ENCODE results near the gene GAB2. TPM values are rescaled to one million over a fixed set of nuclear protein-coding genes. Genes with fewer than 3 reads are reported as not detected.

Gene GAB2
- total RNA-seq, 3 donors from 2014 or later, result 21.5 to 36.1 (median 26.6) TPM

GRCh38 chr11:78189174-78189724 lies 228.4 kb downstream of the GAB2 start:
- DNase-seq (peak in 1 of 3 donors; percentile 54), ATAC-seq (no peak)
- TF ChIP-seq CTCF (IDR thresholded peaks at IDR 0.05), result no peak
- H3K4me1 ChIP-seq (ENCODE audit: low read depth), result peaks cover 14% of the 10 kb centered on the region
- intact Hi-C loops (cut with DNase I, micrococcal nuclease), result no loop called here
- H3K36me3 ChIP-seq (ENCODE audit: low read depth), result no peaks in the 10 kb centered on the region
- H3K4me3 ChIP-seq, result peak overlapping the region; percentile 84
- H3K9me3 ChIP-seq, result no peaks in the 10 kb centered on the region

- peak; percentile 97 for ATAC-seq
- no peak for TF ChIP-seq CTCF (IDR thresholded peaks at IDR 0.05)
- intact Hi-C loops (cut with DNase I, micrococcal nuclease), result no loop called here
- Histone ChIP-seq H3K9me3 (no peaks in the 10 kb centered on the region), H3K4me3 (peak within 1 kb of the TSS; percentile 84), H3K36me3 (ENCODE audit: low read depth) (no peaks in the 10 kb centered on the region), H3K4me1 (ENCODE audit: low read depth) (peaks cover 14% of the 10 kb centered on the region)
- peak; percentile 97 to 99 (median 98) for DNase-seq
Measured at GRCh38 chr11:78188286-78189173, 229.1 kb downstream of the GAB2 start, which contains the start of the genes KCTD21 and USP35. KCTD21 (minus strand) TSS chr11:78188626; CDS start chr11:78174554, 14,072 bp downstream. USP35 (plus strand) TSS chr11:78188919; CDS start chr11:78196246, 7,327 bp downstream.

GRCh38 chr11:78187366-78188285 lies 230.0 kb downstream of the GAB2 start:
- H3K4me1 ChIP-seq (ENCODE audit: low read depth), result peaks cover 14% of the 10 kb centered on the region
- H3K4me3 ChIP-seq, result peak overlapping the region; percentile 84
- DNase-seq (no peak), ATAC-seq (peak; percentile 56)
- H3K36me3 ChIP-seq (ENCODE audit: low read depth), result no peaks in the 10 kb centered on the region
- intact Hi-C loops (cut with DNase I, micrococcal nuclease), result no loop called here
- H3K9me3 ChIP-seq, result no peaks in the 10 kb centered on the region
- TF ChIP-seq CTCF (IDR thresholded peaks at IDR 0.05), result no peak

- Histone ChIP-seq H3K4me3 (no peak overlapping the region), H3K4me1 (ENCODE audit: low read depth) (no peaks in the 10 kb centered on the region), H3K36me3 (ENCODE audit: low read depth) (no peaks in the 10 kb centered on the region), H3K9me3 (no peaks in the 10 kb centered on the region)
- ATAC-seq (no peak), DNase-seq (no peak)
- TF ChIP-seq CTCF (IDR thresholded peaks at IDR 0.05), result no peak
- intact Hi-C loops (cut with DNase I, micrococcal nuclease), result no loop called here
Measured at GRCh38 chr11:78181185-78181584, 236.4 kb downstream of the GAB2 start.

- Histone ChIP-seq H3K4me1 (ENCODE audit: low read depth) (no peaks in the 10 kb centered on the region), H3K9me3 (no peaks in the 10 kb centered on the region), H3K4me3 (no peak overlapping the region), H3K36me3 (ENCODE audit: low read depth) (no peaks in the 10 kb centered on the region)
- TF ChIP-seq CTCF (IDR thresholded peaks at IDR 0.05), result no peak
- intact Hi-C loops (cut with DNase I, micrococcal nuclease), result no loop called here
- ATAC-seq (no peak), DNase-seq (no peak)
Measured at GRCh38 chr11:78180751-78181150, 236.9 kb downstream of the GAB2 start.
